ENCODE results near the gene GHRHR. TPM values are rescaled to one million over a fixed set of nuclear protein-coding genes. Genes with fewer than 3 reads are reported as not detected.

GHRHR gene
- total and polyA plus RNA-seq, 2 donors (not counting 1 experiment from before 2014, with no cell fraction given) = not detected

GRCh38 chr7:31000779-31001178 is 37.0 kb downstream of the GHRHR start:
- POLR2A ChIA-PET = no interaction called here

GRCh38 chr7:31002256-31002655 is 38.5 kb downstream of the GHRHR start:
- Mint-ChIP-seq H3K4me1 (no peaks in the 10 kb centered on the region), H3K9me3 (ENCODE audit: insufficient read depth) (no peaks in the 10 kb centered on the region), H3K4me3 (no peak overlapping the region), H3K27me3 (peaks cover 13% of the 10 kb centered on the region), H3K27ac (no peak overlapping the region)
- H3K27ac ChIP-seq (ENCODE audit: low read length in 2 of 2) = no peak overlapping the region
- intact Hi-C loops (cut with micrococcal nuclease) = no loop called here
- 58% methylated on average over 2 of the region's 6 CpGs for WGBS (ENCODE audit: insufficient coverage)
- H3K79me2 ChIP-seq (ENCODE audit: control insufficient read depth, insufficient read depth, low read length) = no peaks in the 10 kb centered on the region
- no peak for DNase-seq
- POLR2A ChIA-PET = no interaction called here
- no peak overlapping the region for H2AFZ ChIP-seq (ENCODE audit: insufficient read depth, low read depth, low read length, poor library complexity, severe bottlenecking)
- H3K4me3 ChIP-seq (ENCODE audit: control extremely low read depth in 1 of 5, extremely low read depth in 1 of 5, insufficient read depth in 1 of 5, low read depth in 2 of 5, low read length in 4 of 5) = no peak overlapping the region
- H3K9ac ChIP-seq (ENCODE audit: low read length) = no peak overlapping the region
- H3K9me3 ChIP-seq (ENCODE audit: control extremely low read depth in 1 of 3, control insufficient read depth in 2 of 3, insufficient read depth in 1 of 3, low read length in 2 of 3) = peaks cover 0 to 2% (median 0%) of the 10 kb centered on the region in 3 donors
- no peaks in the 10 kb centered on the region for H4K20me1 ChIP-seq (ENCODE audit: control insufficient read depth, insufficient read depth, low read length, poor library complexity, severe bottlenecking)
- no peak overlapping the region for H3K4me2 ChIP-seq (replicated peaks; ENCODE audit: low read depth, low read length, poor library complexity, severe bottlenecking)
- CTCF ChIA-PET = no interaction called here
- no peak for TF ChIP-seq CTCF (IDR thresholded peaks at IDR 0.05)
- H3K36me3 ChIP-seq (replicated peaks in 1 of 2; ENCODE audit: control extremely low read depth in 1 of 2, control insufficient read depth in 1 of 2, extremely low read depth in 1 of 2, insufficient read depth in 2 of 2, low read length in 1 of 2) = no peaks in the 10 kb centered on the region
- no peaks in the 10 kb centered on the region for H3K4me1 ChIP-seq (ENCODE audit: control insufficient read depth in 2 of 2, insufficient read depth in 2 of 2, low read length in 2 of 2)
- ATAC-seq (ENCODE audit: low read depth) = no peak
- peaks cover 0 to 2% (median 0%) of the 10 kb centered on the region in 4 experiments for H3K27me3 ChIP-seq (replicated peaks in 1 of 4; ENCODE audit: control extremely low read depth in 1 of 4, control insufficient read depth in 3 of 4, insufficient read depth in 4 of 4, low read length in 3 of 4)

More at GRCh38 chr7:31000779-31001178, 37.0 kb downstream of the GHRHR start:
- no peaks in the 10 kb centered on the region for H4K20me1 ChIP-seq (ENCODE audit: control insufficient read depth, insufficient read depth, low read length, poor library complexity, severe bottlenecking)
- DNase-seq = no peak
- no peaks in the 10 kb centered on the region for H3K27me3 ChIP-seq (replicated peaks in 1 of 4; ENCODE audit: control extremely low read depth in 1 of 4, control insufficient read depth in 3 of 4, insufficient read depth in 4 of 4, low read length in 3 of 4)
- WGBS (ENCODE audit: insufficient coverage) = 95% methylated on average over 4 of the region's 5 CpGs
- H3K4me3 ChIP-seq (ENCODE audit: control extremely low read depth in 1 of 5, extremely low read depth in 1 of 5, insufficient read depth in 1 of 5, low read depth in 2 of 5, low read length in 4 of 5) = no peak overlapping the region
- H3K9ac ChIP-seq (ENCODE audit: low read length) = no peak overlapping the region
- intact Hi-C loops (cut with micrococcal nuclease) = no loop called here
- no peak overlapping the region for H2AFZ ChIP-seq (ENCODE audit: insufficient read depth, low read depth, low read length, poor library complexity, severe bottlenecking)
- Mint-ChIP-seq H3K27ac (no peak overlapping the region), H3K4me1 (no peaks in the 10 kb centered on the region), H3K27me3 (peaks cover 13% of the 10 kb centered on the region), H3K9me3 (ENCODE audit: insufficient read depth) (no peaks in the 10 kb centered on the region), H3K4me3 (no peak overlapping the region)
- CTCF ChIA-PET = no interaction called here
- no peak for ATAC-seq (ENCODE audit: low read depth)
- H3K4me1 ChIP-seq (ENCODE audit: control insufficient read depth in 2 of 2, insufficient read depth in 2 of 2, low read length in 2 of 2) = no peaks in the 10 kb centered on the region
- TF ChIP-seq CTCF (IDR thresholded peaks at IDR 0.05) (no peak), EZH2 (IDR thresholded peaks at IDR 0.05; ENCODE audit: borderline replicate concordance, insufficient read depth, low read depth, low read length, poor library complexity, severe bottlenecking) (no peak)
- H3K9me3 ChIP-seq (ENCODE audit: control extremely low read depth in 1 of 3, control insufficient read depth in 2 of 3, insufficient read depth in 1 of 3, low read length in 2 of 3) = peaks cover 0 to 9% (median 0%) of the 10 kb centered on the region in 3 donors
- no peaks in the 10 kb centered on the region for H3K36me3 ChIP-seq (replicated peaks in 1 of 2; ENCODE audit: control extremely low read depth in 1 of 2, control insufficient read depth in 1 of 2, extremely low read depth in 1 of 2, insufficient read depth in 2 of 2, low read length in 1 of 2)
- H3K4me2 ChIP-seq (replicated peaks; ENCODE audit: low read depth, low read length, poor library complexity, severe bottlenecking) = no peak overlapping the region
- H3K27ac ChIP-seq (ENCODE audit: low read length in 2 of 2) = no peak overlapping the region
- H3K79me2 ChIP-seq (ENCODE audit: control insufficient read depth, insufficient read depth, low read length) = no peaks in the 10 kb centered on the region

Data from B cell (primary cell).